ENCODE results near the gene CELSR1.

DNA sequence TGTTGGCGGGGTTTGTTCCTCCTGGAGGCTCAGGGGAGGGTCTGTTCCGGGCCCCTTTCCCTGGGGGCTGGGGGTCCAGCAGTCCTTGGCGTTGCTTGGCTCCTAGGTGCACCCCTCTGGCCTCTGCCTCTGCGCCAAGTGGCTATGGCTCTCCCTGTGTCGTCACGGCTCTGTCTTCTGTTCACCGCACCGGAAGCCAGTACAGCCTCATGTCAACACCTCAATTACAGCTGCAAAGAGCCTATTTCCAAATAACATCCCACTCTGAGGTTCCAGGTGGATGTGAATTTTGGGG, 64.8 kb downstream of the CELSR1 start:
- no peak for TF ChIP-seq CTCF (IDR thresholded peaks at IDR 0.05 in 8 of 11, conservative IDR thresholded peaks at IDR 0.05 in 3 of 11)
- TF ChIP-seq POLR2A (IDR thresholded peaks at IDR 0.05), result no peak

All from spleen (tissue), 7 donors.